ENCODE measurements around the gene GMEB2.
"Not testable (repeated sequence)": the region's sequence is repeated elsewhere in the genome, so short reads cannot be mapped to it uniquely, and the experiment has no call there.

GMEB2 gene

GRCh38 chr20:63572788-63573646, 53.9 kb downstream of the GMEB2 start:
- H3K4me3 ChIP-seq (ENCODE audit: low read depth, low read length) = peak overlapping the region; percentile 86
- no peak for DNase-seq (ENCODE audit: low read depth)
- TF ChIP-seq CTCF (IDR thresholded peaks at IDR 0.05; ENCODE audit: low read depth, low read length, missing control alignments) = no peak

GRCh38 chr20:63572071-63572787, 54.7 kb downstream of the GMEB2 start:
- H3K4me3 ChIP-seq (ENCODE audit: low read depth, low read length) = no peak overlapping the region
- no peak for TF ChIP-seq CTCF (IDR thresholded peaks at IDR 0.05; ENCODE audit: low read depth, low read length, missing control alignments)
- no peak for DNase-seq (ENCODE audit: low read depth)

- DNase-seq (ENCODE audit: low read depth); H3K4me3 ChIP-seq (ENCODE audit: low read depth, low read length): not testable (repeated sequence)
Observed at GRCh38 chr20:63571087-63571478, 55.8 kb downstream of the GMEB2 start.

- no peak for TF ChIP-seq CTCF (IDR thresholded peaks at IDR 0.05; ENCODE audit: low read depth, low read length, missing control alignments)
- no peak overlapping the region for H3K4me3 ChIP-seq (ENCODE audit: low read depth, low read length)
- no peak for DNase-seq (ENCODE audit: low read depth)
Observed at GRCh38 chr20:63570281-63571086, 56.4 kb downstream of the GMEB2 start.

- TF ChIP-seq CTCF (IDR thresholded peaks at IDR 0.05; ENCODE audit: low read depth, low read length, missing control alignments) = no peak
- no peak overlapping the region for H3K4me3 ChIP-seq (ENCODE audit: low read depth, low read length)
- DNase-seq (ENCODE audit: low read depth) = no peak
Observed at GRCh38 chr20:63568986-63569949, 57.6 kb downstream of the GMEB2 start.

GRCh38 chr20:63568170-63568981, 58.5 kb downstream of the GMEB2 start:
- DNase-seq (ENCODE audit: low read depth) = no peak
- no peak for TF ChIP-seq CTCF (IDR thresholded peaks at IDR 0.05; ENCODE audit: low read depth, low read length, missing control alignments)
- H3K4me3 ChIP-seq (ENCODE audit: low read depth, low read length) = peak overlapping the region; percentile 28; the same call in 1 of the 2 replicates
